GOT3 (cell line): ENCODE results near the gene TRPV2.

ENCODE experiments used
- DNase-seq: peaks from one replicate; lab custom pipeline; 2025; ENCODE audit warnings: mixed read lengths; lab: John Stamatoyannopoulos, UW

Gene TRPV2

DNA sequence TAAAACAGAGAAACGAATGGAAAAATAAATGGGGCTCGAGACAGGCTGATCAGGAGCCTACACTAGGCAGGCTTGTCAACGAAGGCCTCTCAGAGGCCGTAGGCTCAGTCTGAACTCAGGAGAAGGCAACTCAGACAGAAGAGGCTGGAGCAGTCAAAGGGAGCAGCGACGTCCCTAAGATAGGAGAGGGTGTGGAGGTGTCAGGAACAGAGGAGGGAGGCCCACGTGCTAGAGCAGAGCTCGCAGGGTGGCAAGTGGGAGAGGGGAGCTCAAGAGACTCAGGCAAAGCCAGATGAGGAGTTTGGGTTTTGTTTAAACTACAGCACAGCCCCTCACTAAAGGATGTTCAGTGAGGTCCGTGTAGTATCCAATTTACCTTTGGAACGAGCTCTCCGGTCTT lies 43.9 kb downstream of the TRPV2 start:
- DNase-seq = no peak

DNA sequence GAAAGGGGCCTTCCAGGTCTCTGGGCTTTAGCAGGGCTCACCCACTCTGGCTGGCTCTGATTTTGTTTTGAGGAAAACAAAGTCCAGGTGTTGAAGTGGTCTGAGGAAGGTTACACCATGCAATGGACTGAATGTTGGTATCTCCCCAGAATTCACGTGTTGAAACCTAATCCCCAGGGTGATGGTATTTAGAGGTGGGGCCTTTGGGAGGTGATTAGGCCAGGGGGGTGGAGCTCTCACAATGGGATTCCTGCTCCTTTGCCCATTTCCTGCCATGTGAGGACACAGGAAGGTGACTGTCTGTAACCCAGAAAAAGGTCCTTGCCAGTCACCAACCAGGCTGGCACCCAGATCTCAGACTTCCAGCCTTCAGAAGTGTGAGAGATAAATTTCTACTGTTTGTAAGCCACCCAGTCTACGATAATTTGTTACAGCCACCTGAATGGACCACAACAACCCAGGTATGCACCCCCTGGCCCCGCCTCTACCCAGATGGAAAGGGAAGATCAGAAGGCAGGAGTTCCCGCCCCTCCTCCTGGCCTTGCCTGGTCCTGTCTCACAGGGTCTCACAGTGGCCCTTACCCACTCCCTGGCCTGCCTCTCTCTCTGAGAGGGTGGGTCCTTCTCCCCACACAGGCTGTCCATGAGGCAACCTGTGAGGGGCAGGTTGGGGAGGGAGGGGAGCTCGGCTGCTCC lies 44.6 kb downstream of the TRPV2 start:
- DNase-seq = no peak

DNA sequence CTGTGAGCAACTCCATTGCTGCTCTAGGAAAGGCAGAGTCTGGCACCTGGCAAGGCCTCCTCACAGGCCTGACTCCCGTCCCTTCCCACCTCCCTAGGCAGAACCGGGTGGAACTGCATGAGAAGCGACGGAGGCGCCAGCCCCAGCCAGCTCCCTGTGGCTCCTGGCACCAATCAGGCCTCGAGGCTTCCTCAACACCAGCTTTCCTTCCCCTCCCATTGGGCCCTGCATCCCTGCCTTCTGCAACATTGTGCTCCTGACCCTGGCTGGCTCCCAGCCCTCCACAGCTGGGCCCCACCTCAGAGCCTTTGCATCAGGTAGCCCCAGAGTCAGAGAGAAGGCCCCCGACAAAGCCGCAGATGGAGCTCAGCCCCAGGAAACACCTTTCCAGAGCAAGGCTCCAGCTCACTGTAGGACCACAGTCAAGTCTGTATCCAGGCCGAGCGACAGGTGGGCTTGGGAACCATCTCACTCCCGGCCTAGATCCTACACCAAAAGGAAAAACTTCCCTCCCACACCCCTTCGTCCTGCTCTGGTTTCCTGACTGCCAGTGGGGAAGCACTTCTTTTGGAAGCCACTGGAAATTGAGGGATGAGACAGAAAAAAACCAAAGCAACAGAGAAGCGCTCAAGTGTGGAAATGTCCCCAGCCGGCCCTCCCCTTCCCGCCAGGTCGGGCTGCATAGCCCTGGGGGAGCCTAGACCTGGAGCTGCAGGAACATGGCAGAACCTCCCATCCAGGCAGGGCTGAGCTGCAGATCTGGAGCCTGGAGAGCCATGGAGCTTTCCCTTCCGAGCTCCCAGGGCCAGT lies 45.6 kb downstream of the TRPV2 start:
- DNase-seq = no peak

DNA sequence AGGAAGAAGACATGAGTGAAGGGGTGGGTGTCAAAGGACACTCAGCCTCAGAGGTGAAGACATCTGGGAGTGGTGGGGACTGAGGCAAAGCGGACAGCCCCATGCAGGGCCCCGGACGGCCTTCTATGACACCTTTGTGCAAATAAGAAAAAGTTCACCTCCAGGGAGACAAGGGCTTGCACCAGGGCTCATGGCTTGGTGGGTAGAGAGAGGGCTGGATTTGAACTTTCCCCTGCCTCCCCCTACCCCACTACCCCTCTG lies 46.2 kb downstream of the TRPV2 start:
- DNase-seq = no peak

DNA sequence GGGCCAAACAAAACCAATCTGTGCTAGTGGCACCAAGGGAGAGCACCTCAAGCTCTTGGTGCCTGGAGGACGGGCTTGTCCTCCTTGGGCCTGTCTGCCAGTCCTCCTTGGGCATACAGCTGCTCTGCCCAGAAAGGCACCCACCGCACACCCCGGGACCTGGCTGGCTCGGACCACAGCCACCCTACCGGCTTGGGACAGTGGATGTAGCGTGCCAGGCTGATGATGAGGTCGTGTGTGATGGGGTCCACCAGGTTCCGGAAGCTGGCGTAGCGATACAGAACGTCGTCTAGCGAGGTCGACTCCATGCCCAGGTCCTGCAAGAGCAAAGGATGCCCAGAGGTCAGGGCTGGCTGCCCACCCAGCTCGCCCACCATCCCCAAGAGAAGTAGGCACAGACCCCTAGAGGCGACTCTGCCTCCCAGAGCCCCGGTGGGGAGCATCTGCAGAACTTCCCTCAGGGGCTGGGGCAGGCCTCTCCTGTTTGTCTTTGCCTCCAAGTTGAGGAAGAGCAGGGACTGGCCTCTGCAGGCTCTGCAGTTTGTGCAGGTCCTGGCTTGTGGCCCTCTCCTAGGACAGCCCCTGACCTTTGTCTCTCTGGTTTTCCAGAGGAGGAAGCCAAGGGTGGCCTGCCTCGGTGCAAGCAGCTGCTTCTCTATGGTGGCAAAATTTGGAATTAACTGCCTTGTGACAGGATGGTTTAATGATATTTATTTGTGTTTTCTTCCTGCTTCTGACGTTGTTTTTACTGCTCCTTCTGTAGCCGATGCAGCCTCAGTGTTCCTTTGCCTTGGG lies 46.9 kb downstream of the TRPV2 start:
- no peak for DNase-seq

DNA sequence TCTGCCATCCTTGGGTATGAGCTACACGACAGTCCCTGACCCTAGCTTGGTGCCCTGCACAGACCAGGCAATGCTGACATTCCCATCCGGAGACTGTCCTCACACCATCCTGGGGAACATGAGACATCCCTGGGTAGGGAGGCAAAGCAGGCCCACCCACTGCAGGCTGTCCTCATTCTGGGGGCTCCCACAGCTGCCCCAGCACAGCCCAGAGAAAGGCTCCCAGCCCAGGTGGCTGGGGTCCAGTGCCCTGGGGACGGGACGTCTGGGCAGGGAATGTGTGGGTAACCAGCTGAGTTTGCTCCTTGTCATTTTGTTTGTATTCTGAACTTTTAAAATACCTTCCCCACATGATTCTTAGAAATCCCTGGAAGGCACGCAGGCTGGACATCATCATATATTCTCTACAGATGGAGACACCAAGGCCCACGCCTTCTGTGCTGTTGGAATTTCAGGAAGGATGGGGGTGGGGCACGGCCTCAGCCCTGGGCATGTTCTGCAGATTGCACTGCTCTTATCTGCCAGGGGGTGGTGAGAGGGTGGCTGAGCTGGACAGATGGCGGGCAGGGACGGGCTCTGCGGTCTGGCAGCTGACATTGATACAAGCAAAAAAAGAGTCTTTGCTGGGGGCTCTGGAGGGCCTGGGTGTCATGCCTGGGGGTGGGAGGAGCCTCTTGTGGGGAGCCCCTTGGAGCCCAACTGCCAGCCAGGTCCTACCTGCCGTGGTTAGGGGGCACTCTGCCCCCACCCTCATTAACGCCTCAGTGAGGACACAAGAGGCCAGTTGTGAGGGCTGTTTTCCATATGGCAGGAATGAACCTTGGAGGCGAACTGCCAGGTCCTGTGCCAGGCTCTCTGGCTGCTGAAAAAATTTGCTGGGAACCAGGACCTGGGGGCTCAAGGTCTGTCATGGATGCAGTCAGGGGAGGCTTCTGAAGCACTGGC lies 48.3 kb downstream of the TRPV2 start:
- DNase-seq = no peak

DNA sequence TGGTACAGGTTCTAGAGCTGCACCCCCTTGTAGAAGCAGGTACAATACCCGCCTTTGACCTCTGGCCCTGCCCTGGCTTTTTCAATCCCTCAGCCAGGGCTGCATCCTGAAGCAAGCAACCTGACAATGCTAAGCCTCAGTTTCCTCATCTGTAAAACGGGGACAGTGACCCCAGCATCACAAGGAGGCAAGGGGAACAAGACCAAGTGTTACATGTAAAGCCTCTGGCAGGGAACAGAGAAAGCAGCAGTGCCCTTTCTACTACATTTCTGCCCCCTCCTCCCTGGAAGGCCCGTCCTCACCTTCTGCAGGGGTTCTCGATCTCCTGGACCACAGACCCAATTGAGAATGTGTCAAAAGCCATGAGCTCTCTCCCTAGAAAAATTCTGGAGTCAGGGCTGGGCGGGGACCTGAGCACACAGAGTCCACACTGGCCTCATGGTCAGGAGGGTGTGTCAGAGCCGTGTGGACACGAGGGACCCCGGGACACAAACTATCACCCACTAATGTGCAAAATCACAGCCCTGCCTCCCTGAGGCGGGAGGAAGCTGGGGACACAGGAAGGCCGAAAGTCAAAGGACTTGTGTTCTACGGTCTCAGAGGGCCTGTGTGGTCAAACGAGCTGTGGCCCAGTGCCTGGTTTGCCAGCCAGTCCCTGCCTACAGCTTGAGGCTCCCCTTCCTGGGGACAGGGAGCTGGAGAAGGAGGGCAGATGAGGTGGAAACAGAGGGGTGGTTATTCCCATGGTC lies 49.1 kb downstream of the TRPV2 start:
- DNase-seq = no peak

DNA sequence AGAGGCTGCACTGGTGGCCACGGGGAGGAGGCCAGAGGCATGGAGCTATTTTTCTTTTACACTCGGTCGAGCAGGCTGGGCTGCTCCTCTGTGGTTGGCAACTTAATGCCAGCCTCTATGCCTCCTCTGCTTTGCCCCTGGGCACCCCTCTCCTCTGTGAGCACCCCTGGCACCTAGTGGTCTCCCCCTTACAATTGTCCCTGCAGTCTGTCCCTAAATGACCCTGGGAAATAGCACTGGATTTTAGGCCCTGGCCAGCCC lies 49.6 kb downstream of the TRPV2 start:
- DNase-seq = no peak

DNA sequence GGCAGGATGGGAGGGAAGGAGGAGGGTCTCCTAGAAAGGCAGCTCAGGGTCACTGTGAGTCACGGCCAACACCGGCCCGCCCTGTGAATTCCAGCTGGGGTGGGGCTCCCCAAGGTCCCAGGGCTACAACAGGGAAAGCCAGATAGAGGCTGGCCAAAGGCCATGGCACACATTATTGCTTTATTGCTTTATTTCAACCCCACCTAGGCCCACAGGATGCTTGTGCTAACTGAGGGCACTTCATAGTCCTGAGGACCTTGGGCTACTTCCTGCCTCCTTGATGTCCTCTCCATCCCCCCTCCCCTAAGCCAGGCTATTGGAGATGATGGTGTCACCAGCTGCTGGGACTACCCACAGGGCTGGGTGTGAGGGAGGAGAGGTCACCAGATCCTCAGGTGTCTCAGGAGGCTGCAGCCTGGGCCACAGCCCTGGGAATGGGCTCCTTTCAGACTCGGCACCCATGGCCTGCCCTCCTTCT lies 50.5 kb downstream of the TRPV2 start:
- DNase-seq = no peak

DNA sequence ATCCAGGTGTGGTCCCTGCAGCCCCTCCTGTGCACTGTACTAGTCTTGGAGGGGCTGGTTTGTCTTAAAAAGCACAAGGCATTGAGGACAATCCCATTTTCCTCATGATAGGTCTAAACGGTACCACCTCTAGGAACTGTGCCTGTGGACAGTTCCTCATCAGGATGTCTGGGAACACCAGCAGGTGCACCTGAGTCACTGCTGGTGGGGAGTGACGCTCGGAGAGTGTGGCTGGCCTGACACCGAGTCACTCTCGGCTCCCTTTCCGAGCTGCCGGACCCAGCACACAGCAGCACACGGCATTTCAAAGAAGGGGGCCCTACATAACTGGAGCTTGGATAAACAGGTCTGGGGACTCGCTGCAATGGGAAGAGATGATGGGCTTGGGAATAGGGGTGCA lies 51.0 kb downstream of the TRPV2 start:
- no peak for DNase-seq

DNA sequence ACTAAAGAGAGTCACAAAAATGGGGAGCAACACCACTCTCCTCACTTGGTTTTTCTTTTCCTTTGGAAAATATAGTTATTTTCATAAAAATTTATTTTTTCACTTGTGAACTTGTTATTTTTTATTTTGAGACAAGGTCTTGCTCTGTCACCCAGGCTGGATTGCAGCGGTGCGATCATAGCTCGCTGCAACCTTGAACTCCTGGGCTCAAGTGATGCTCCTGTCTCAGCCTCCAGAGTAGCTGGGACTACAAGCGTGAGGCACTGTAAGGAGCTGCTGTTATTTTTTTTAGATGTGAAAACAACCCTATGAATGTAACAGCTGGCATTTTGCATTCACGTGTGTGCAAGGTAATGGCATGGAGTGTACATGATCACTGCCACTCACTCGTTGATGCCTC lies 51.7 kb downstream of the TRPV2 start:
- no peak for DNase-seq

DNA sequence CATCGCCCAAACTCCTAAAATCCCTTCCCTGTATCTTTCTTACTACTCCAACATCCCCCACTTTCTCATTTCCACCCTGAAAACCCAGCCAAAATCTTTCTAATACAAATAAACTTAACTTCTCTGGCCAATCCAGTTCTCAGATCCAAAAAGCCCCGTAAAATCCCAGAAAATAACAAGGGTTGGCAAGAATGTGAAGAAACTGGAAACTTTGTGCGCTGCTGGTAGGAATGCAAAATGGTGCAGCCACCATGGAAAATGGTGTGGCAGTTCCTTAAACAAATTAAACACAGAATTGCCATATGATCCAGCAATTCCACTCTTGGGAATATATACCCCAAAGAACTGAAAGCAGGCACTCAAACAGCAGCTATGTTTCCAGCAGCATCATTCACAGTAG lies 52.5 kb downstream of the TRPV2 start:
- DNase-seq = no peak

DNA sequence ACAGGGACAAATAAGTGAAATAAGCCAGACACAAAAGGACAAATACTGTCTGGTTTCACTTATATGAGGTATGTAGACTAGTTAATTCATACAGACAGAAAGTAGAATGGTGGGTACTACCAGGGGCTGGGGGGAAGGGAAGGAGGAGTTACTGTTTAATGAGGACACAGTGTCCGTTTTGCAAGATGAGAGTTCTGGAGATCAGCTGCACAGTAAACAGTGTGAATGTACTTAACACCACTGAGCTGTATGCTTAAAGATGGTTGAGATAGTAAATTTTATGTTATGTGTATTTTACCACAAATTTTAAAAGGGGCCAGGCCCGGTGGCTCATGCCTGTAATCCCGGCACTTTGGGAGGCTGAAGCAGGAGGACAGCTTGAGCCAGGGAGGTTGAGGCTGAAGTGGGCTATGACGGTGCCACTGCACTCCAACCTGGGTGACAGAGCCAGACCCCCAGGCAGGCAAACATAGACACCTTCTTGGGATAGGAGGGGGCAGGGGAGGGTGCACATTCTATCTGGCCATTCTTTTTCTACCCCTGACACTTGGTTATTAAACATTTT lies 53.1 kb downstream of the TRPV2 start:
- no peak for DNase-seq

DNA sequence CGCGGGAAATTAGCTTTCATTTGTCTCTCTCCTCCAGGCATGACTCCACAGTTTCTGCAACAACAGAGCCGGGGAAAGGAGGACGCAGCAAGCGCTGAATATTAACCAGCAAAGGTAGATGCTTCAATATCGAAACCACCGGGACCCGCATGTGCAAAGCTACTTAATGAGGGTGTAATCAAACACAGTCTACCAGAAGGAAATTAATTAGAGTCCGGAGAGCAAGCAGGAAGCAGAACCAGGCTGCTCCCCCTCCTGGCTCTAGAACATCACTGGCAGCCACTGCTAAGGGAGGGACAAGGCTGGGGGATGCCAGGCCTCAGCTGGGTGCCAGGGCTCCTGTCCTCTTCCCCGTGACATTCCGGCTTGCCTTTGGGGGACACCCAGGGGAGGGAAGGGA lies 54.9 kb downstream of the TRPV2 start:
- DNase-seq = no peak

DNA sequence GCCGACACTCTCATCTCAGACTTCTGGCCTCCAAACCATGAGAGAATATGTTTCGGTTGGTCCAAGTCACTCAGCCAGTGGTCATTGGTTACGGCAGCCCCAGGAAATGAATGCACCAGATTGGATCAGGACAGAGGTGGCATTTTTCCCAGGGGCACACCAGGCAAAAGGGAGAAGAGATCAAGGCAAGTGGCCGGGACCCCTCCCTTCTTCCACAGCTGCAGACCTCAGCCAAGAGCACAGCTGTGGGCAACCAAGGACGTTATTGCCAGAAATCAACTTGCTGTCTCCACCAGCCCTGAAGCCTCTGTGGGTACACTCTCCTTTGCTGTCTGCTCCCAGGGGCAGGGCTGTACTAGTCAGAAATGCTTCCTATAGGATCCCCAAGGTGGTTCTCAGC lies 55.9 kb downstream of the TRPV2 start:
- DNase-seq = no peak

DNA sequence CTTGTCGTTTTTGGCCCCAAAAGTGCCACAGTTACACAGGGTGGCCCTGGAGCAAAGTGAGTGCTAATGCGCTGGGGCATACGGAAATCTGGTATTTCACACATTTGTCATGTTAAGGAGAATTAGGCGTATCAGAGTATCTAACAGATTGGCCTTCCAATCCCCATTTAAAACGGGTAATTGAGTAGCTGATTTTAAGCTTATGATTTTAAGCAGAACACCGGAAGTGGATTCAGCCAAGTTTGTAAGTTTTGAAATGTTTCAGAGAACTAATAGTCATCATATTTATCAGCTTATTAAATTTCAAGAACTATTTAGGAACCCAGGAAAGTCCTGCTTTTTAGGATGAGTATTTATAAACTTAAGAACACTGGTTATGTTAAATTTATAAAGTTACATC lies 57.2 kb downstream of the TRPV2 start:
- DNase-seq = no peak

DNA sequence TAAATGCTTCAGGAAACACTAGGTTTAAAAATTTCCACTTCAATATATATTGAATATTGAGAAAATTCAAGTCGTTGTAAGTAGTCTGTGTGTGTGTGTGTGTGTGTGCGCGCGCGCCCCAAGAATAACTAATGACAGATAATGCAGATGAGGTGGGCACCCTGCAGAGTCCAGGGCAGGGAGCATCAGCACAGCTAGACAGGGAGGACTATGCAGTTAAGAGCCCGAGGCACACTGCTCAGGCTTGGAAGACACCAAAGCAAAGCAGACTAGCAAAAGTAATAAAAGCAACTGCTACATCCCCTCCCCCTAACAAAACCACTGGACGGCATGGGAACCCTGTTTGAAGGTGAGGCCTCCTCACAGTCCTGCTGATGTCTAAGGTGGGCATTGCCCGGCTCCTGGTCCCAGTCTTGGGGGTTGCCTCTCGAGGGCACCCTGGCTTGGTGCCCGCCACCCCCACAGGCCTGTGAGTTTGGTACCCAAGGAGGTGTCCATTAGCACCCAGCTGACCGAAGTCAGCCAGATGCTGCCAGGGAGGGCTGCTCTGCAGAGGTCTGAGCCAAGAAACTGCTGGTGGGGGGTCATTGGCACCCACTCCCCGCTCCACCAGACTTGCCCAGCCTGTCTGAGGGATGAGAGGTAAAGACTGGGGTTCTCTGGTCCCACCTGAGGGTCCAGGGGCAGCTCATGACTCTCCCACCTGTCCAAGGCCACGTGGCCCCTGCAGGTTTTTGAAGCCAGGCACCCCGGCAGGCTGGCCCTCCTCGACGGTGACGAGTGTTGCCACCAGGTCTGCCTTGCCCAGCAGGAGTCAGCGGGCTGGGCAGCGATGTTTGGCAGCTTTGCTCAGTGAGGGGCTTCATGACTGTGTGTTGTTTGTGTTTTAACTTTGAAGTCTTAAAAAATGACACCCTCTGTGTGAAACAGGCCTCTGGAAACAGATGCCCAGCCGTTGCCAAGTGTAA lies 58.0 kb downstream of the TRPV2 start:
- no peak for DNase-seq

DNA sequence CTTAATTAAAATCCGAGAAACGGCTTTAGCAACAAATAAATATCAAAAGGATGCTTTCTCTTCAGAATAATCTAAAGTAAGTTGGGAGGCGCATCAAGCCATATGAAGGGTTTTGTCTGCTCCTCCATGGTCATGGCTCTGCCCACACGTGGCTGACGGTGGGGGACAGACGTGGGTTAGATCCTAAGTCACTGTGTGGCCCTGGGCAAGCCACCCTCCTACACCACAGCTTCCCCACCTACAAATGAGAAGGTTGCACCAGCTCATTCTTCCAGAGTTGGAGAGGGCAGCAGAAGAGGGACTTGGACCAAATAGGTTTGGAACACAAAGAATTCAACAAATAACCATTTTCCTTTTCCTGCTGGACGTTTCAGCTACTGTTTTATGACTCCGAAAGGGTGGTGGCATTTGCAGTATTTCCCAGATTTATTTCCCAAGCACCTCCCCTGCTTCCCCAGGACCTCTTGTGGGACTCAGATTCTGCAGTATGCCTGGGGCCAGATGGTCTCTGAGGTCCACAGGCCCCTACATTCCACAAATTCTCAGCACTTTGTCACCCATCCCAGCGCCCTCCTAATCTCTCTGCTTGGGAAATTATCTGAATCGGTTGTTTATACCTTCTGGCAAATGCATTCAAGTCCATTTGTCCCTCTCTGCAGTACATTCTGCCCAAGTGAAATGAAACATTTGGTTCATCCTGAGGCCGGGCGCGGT lies 58.8 kb downstream of the TRPV2 start:
- no peak for DNase-seq

DNA sequence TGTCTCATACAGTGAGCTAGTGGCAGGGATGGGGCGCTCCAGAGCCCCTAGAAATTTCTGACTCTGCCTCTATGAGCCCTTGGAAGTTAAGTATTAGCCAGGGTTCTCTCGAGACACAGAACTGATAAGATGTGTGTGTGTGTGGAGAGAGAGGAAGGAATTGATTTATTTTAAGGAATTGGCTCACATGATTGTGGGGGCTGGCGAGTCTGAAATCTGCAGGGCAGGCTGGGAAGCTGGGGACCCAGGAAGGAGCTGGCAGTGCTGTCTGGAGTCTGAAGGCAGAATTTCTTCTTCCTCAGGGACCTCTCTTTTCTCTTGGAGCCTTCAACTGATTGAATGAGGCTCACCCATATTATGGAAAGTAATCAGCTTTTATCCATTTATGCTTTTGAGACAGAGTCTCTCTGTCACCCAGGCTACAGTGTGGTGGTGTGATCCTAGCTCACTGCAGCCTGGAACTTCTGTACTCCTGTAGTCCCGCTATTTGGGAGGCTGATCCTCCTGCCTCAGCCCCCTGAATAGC lies 59.9 kb downstream of the TRPV2 start:
- no peak for DNase-seq
